ENCODE results near the gene TRIM49.
"Not testable (repeated sequence)": the region's sequence is repeated elsewhere in the genome, so short reads cannot be mapped to it uniquely, and the experiment has no call there.

DNA sequence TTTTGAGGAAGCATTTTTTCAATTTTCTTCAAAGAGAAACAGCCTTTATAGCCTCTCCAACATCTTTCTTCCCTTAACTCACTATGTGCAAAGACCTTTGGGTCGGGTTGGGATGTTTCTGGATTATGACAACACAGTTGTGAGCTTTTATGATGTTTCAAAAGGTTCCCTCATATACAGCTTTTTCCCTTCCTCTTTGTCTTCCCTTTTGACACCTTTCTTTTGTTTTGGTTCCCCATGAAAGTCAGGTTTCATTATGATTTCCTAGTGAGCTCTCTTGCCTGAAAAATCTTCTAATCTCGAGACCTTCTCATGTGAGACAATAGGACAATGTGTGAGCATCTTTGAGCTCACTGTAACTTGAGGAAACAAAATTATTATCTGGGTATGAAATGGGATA lies 18.3 kb upstream of the TRIM49 start:
- TF ChIP-seq, protein P1, sequence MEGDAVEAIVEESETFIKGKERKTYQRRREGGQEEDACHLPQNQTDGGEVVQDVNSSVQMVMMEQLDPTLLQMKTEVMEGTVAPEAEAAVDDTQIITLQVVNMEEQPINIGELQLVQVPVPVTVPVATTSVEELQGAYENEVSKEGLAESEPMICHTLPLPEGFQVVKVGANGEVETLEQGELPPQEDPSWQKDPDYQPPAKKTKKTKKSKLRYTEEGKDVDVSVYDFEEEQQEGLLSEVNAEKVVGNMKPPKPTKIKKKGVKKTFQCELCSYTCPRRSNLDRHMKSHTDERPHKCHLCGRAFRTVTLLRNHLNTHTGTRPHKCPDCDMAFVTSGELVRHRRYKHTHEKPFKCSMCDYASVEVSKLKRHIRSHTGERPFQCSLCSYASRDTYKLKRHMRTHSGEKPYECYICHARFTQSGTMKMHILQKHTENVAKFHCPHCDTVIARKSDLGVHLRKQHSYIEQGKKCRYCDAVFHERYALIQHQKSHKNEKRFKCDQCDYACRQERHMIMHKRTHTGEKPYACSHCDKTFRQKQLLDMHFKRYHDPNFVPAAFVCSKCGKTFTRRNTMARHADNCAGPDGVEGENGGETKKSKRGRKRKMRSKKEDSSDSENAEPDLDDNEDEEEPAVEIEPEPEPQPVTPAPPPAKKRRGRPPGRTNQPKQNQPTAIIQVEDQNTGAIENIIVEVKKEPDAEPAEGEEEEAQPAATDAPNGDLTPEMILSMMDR (IDR thresholded peaks at IDR 0.05; ENCODE audit: poor library complexity, severe bottlenecking): not testable (repeated sequence)
- not testable (repeated sequence) for TF ChIP-seq POLR2AphosphoS5 (IDR thresholded peaks at IDR 0.05); TAF1 (IDR thresholded peaks at IDR 0.05; ENCODE audit: low read depth); RAD21 (conservative IDR thresholded peaks at IDR 0.05)
- TF ChIP-seq, protein P2, sequence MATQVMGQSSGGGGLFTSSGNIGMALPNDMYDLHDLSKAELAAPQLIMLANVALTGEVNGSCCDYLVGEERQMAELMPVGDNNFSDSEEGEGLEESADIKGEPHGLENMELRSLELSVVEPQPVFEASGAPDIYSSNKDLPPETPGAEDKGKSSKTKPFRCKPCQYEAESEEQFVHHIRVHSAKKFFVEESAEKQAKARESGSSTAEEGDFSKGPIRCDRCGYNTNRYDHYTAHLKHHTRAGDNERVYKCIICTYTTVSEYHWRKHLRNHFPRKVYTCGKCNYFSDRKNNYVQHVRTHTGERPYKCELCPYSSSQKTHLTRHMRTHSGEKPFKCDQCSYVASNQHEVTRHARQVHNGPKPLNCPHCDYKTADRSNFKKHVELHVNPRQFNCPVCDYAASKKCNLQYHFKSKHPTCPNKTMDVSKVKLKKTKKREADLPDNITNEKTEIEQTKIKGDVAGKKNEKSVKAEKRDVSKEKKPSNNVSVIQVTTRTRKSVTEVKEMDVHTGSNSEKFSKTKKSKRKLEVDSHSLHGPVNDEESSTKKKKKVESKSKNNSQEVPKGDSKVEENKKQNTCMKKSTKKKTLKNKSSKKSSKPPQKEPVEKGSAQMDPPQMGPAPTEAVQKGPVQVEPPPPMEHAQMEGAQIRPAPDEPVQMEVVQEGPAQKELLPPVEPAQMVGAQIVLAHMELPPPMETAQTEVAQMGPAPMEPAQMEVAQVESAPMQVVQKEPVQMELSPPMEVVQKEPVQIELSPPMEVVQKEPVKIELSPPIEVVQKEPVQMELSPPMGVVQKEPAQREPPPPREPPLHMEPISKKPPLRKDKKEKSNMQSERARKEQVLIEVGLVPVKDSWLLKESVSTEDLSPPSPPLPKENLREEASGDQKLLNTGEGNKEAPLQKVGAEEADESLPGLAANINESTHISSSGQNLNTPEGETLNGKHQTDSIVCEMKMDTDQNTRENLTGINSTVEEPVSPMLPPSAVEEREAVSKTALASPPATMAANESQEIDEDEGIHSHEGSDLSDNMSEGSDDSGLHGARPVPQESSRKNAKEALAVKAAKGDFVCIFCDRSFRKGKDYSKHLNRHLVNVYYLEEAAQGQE (IDR thresholded peaks at IDR 0.05; ENCODE audit: borderline replicate concordance): not testable (repeated sequence)

Data from neural cell (in vitro differentiated cells).